Liver (tissue), 3 donors: ENCODE data around the gene RHOH.

Source experiments
- EGR1 ChIP-seq, 2 donors: IDR thresholded peaks; 2 replicates each; pipeline ENCODE4 v1.6.1; 2016 to 2018; ENCODE audit warnings: antibody characterized with exemption in 2 of 2, low read depth in 2 of 2
- FOXA2 ChIP-seq: IDR thresholded peaks from 2 replicates; pipeline ENCODE4 v1.6.1; 2016; ENCODE audit warnings: antibody characterized with exemption
- RXRA ChIP-seq, 2 donors: IDR thresholded peaks; 2 replicates each; pipeline ENCODE4 v1.6.1; 2017 to 2018; ENCODE audit warnings: antibody characterized with exemption in 2 of 2, mild to moderate bottlenecking in 1 of 2
- SP1 ChIP-seq: IDR thresholded peaks from 2 replicates; pipeline ENCODE4 v1.6.1; 2018; ENCODE audit warnings: antibody characterized with exemption, mild to moderate bottlenecking
- TF ChIP-seq, protein P1 (sequence below): fragments of 150-350 bp; IDR thresholded peaks from 2 replicates; pipeline ENCODE4 v1.5.1; 2017; ENCODE audit warnings: improper control_type of control experiment, low read depth, low read length; ENCODE audit not compliant: missing input control
- TF ChIP-seq, protein P2 (sequence below): IDR thresholded peaks from 2 replicates; pipeline ENCODE4 v1.6.1; 2016; ENCODE audit warnings: antibody characterized with exemption
- TF ChIP-seq, protein P3 (sequence below): IDR thresholded peaks from 2 replicates; pipeline ENCODE4 v1.6.1; 2016; ENCODE audit warnings: antibody characterized with exemption
- TF ChIP-seq, protein P4 (sequence below): IDR thresholded peaks from 2 replicates; pipeline ENCODE4 v1.6.1; 2016; ENCODE audit warnings: antibody characterized with exemption, mild to moderate bottlenecking
- TF ChIP-seq, protein P5 (sequence below): IDR thresholded peaks from 2 replicates; pipeline ENCODE4 v1.6.1; 2016; ENCODE audit warnings: antibody characterized with exemption
- donor health status: healthy.
- donor health status: healthy.

DNA sequence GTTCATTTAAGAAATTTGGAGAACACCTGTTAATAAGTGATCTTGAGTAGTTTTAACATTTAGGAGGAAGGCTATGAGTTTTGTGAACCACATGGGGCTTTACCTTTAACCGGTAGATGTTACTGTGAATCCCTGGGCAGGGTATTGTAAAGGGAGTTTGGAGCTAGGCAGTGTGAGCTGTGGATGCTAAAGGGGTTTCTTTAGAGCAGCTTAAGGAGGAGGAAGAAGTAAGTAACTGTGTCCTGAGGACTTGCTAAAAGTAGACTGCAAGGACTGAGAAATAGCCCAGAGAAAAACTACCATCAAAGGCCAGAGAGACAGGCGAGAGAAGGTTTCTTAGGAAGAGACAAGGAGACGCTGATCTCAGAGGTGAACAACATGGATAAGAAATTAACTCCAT, 5.6 kb downstream of the RHOH start:
- TF ChIP-seq, protein P1, sequence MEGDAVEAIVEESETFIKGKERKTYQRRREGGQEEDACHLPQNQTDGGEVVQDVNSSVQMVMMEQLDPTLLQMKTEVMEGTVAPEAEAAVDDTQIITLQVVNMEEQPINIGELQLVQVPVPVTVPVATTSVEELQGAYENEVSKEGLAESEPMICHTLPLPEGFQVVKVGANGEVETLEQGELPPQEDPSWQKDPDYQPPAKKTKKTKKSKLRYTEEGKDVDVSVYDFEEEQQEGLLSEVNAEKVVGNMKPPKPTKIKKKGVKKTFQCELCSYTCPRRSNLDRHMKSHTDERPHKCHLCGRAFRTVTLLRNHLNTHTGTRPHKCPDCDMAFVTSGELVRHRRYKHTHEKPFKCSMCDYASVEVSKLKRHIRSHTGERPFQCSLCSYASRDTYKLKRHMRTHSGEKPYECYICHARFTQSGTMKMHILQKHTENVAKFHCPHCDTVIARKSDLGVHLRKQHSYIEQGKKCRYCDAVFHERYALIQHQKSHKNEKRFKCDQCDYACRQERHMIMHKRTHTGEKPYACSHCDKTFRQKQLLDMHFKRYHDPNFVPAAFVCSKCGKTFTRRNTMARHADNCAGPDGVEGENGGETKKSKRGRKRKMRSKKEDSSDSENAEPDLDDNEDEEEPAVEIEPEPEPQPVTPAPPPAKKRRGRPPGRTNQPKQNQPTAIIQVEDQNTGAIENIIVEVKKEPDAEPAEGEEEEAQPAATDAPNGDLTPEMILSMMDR, result no peak
- TF ChIP-seq, protein P2, sequence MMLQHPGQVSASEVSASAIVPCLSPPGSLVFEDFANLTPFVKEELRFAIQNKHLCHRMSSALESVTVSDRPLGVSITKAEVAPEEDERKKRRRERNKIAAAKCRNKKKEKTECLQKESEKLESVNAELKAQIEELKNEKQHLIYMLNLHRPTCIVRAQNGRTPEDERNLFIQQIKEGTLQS, result no peak
- TF ChIP-seq, protein P3, sequence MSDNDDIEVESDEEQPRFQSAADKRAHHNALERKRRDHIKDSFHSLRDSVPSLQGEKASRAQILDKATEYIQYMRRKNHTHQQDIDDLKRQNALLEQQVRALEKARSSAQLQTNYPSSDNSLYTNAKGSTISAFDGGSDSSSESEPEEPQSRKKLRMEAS, result no peak
- no peak for TF ChIP-seq EGR1 (IDR thresholded peaks at IDR 0.05; ENCODE audit: low read depth in 2 of 2)
- no peak for TF ChIP-seq FOXA2
- TF ChIP-seq, protein P4, sequence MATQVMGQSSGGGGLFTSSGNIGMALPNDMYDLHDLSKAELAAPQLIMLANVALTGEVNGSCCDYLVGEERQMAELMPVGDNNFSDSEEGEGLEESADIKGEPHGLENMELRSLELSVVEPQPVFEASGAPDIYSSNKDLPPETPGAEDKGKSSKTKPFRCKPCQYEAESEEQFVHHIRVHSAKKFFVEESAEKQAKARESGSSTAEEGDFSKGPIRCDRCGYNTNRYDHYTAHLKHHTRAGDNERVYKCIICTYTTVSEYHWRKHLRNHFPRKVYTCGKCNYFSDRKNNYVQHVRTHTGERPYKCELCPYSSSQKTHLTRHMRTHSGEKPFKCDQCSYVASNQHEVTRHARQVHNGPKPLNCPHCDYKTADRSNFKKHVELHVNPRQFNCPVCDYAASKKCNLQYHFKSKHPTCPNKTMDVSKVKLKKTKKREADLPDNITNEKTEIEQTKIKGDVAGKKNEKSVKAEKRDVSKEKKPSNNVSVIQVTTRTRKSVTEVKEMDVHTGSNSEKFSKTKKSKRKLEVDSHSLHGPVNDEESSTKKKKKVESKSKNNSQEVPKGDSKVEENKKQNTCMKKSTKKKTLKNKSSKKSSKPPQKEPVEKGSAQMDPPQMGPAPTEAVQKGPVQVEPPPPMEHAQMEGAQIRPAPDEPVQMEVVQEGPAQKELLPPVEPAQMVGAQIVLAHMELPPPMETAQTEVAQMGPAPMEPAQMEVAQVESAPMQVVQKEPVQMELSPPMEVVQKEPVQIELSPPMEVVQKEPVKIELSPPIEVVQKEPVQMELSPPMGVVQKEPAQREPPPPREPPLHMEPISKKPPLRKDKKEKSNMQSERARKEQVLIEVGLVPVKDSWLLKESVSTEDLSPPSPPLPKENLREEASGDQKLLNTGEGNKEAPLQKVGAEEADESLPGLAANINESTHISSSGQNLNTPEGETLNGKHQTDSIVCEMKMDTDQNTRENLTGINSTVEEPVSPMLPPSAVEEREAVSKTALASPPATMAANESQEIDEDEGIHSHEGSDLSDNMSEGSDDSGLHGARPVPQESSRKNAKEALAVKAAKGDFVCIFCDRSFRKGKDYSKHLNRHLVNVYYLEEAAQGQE, result no peak
- TF ChIP-seq SP1, result no peak
- no peak for TF ChIP-seq RXRA (IDR thresholded peaks at IDR 0.05)
- TF ChIP-seq, protein P5, sequence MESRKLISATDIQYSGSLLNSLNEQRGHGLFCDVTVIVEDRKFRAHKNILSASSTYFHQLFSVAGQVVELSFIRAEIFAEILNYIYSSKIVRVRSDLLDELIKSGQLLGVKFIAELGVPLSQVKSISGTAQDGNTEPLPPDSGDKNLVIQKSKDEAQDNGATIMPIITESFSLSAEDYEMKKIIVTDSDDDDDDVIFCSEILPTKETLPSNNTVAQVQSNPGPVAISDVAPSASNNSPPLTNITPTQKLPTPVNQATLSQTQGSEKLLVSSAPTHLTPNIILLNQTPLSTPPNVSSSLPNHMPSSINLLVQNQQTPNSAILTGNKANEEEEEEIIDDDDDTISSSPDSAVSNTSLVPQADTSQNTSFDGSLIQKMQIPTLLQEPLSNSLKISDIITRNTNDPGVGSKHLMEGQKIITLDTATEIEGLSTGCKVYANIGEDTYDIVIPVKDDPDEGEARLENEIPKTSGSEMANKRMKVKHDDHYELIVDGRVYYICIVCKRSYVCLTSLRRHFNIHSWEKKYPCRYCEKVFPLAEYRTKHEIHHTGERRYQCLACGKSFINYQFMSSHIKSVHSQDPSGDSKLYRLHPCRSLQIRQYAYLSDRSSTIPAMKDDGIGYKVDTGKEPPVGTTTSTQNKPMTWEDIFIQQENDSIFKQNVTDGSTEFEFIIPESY, result no peak
